ENCODE results near the gene SLC43A1.

The SLC43A1 gene

GRCh38 chr11:57529012-57529411 lies 13.5 kb upstream of the SLC43A1 start:
- DNase-seq (ENCODE audit: low read depth in 2 of 3, low spot score in 2 of 3) = no peak

GRCh38 chr11:57527056-57527631 lies 11.6 kb upstream of the SLC43A1 start:
- DNase-seq (ENCODE audit: low read depth in 2 of 3, low spot score in 2 of 3) = peak in 2 of 3 experiments; percentile 48 to 52

DNA sequence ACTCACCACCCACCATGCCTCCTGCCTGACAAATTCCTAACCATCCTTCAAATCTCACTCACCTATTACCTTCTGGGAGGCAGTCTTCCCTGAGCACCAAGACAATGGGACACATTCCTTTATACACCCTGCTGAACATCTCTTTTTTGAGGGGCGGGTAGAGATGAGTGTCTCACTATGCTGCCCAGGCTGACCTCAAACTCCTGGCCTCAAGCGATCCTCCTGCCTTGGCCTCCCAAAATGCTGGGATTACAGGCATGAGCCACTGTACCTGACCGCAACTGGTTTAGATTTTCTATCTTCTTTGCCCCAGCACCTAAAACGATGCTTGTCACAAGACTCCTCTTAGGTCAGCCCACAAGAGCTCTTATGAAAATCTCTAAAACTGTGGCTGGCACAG lies 7.9 kb upstream of the SLC43A1 start:
- DNase-seq (ENCODE audit: low read depth in 2 of 3, low spot score in 2 of 3) = no peak

DNA sequence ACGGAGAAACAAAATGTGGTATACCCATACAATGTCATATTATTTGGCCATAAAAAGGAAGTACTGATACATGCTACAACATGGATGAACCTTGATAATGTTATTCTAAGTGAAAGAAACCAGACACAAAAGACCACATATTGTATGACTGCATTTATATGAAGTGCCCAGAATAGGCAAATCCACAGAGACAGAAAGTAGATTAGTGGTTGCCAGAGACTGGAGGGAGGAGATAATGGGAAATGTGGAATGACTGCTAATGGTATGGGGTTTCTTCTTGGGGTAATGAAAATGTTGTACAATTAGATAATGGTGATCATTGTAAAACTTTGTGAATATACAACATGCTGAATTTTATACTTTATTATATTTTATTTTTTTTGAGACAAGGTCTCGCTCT lies 5.6 kb upstream of the SLC43A1 start:
- no peak for DNase-seq (ENCODE audit: low read depth in 2 of 3, low spot score in 2 of 3)

DNA sequence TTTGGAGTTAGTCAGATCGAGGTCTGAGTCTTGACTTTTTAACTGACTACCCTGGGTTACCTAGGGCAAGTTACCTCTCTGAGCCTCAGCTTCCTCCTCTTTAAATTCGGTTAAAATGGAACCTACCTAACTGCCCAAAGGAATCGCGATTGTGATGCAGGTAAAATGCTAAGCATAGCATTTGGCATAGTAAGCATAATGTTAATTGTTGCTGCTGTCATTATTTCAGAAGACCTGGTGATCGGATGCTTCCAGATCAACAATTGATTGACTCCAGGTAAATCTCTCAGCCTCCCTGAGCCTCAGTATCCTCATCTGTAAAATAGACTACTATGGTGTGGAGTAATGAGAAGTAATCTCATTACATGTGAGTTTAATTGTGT lies 550 bp upstream of the SLC43A1 start:
- no peak for DNase-seq (ENCODE audit: low read depth in 2 of 3, low spot score in 2 of 3)

GRCh38 chr11:57514538-57515331 lies 767 bp downstream of the SLC43A1 start:
- DNase-seq (ENCODE audit: low read depth in 2 of 3, low spot score in 2 of 3) = peak; percentile 15 to 49 (median 38)

GRCh38 chr11:57513911-57514537 lies 1.5 kb downstream of the SLC43A1 start:
- DNase-seq (ENCODE audit: low read depth in 2 of 3, low spot score in 2 of 3) = peak in 1 of 3 experiments; percentile 31

- no peak for DNase-seq (ENCODE audit: low read depth in 2 of 3, low spot score in 2 of 3)
Measured at GRCh38 chr11:57513452-57513795, 2.1 kb downstream of the SLC43A1 start.

DNA sequence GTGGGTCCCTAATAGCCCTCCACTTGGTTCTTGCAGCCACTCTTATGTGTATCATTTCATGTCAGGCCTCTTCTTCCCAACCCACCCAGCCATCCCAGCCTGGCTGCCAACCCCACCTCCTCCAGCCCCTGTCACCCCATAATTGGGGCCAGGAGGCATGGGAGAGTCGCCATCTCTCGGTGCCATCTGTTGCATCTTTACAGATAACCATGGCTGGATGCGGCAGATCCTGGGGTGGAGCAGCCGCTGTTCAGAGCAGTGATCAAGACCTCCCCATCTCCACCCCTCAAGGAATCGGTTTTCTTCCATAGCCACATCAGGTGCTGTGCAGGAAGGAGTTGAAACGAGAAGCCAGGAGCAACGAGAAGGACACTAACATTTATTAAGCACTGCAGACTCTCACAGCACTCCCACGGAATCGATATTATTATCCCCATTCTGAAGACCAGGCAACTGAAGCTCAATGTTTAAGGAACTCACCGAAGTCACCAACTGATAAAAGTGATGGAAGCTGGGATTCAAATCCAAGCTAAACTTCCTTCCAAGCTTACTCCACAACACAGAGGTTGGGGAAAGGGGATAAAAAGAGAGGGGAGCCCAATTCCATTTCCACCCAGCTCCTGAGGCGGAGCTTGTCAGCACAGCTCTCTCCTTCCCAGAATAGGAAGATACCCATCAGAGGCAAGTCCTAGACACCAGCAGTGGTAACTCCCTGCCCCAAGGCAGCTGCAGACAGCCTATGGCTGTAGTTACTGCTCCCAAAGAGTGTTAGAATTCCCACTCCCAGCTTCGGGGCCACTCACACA lies 2.7 kb downstream of the SLC43A1 start:
- DNase-seq (ENCODE audit: low read depth in 2 of 3, low spot score in 2 of 3) = no peak

DNA sequence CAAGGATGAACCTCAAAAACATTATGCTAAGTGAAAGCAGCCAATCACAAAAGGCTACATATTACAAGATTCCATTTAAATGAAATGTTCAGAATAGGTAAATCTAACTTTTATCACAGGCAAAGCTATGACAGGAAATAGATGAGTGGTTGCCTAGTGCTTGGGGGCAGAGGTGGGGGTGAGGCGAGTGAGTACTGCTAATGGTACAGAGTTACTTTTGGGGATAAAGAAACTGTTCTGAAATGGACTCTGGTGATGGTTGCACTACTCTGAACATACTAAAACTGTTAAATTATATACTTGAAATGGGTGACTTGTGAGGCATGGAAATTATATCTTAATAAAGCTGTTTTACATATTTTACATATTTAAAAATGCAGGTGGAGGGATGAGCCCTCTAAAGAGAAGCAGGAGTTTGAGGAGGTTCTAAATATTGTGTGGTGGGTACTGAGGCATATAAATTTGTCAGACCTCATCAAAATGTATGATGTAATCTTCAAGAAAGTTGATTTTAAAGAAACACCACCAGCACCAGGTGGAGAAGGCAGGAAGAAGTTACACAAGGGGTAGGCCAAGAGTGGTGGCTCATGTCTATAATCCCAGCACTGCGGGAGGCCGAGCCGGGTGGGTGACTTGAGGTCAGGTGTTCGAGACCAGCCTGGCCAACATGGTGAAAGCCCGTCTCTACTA lies 3.6 kb downstream of the SLC43A1 start:
- DNase-seq (ENCODE audit: low read depth in 2 of 3, low spot score in 2 of 3) = no peak

DNA sequence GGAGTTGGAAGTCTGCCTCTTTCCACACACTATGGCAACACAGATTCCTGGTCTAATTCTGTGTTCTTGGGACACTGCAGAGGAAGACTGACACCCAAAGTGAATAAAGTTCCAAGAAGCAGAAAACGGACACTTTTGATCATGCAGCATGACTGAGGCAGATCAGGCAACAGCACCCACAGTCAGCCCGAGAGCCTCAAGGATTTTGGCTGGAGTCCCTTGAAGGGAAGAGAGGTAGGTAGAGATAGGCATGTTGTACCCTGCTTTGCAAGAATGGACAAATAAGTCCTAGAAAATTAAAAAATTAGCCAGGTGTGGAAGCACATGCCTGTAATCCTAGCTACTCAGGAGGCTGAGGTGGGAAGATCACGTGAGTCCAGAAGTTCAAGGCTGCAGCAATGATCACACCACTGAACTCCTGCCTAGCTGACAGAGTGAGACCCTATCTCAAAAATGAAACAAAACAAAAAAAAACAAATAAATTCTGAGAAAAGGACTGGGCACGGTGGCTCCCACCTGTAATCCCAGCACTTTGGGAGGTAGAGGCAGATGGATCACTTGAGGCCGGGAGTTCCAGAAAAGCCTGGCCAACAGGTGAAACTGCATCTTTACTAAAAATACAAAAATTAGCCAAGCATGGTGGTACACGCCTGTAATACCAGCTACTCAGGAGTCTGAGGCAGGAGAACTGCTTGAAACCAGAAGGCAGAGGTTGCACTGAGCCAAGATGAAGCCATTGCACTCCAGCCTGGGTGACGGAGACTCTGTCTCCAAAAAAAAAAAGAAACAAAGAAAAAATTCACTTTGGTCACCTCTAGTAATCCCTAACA lies 6.9 kb downstream of the SLC43A1 start:
- DNase-seq (ENCODE audit: low read depth in 2 of 3, low spot score in 2 of 3) = no peak

GRCh38 chr11:57506522-57506921 lies 9.0 kb downstream of the SLC43A1 start:
- DNase-seq (ENCODE audit: low read depth in 2 of 3, low spot score in 2 of 3) = no peak

- no peak for DNase-seq (ENCODE audit: low read depth in 2 of 3, low spot score in 2 of 3)
Measured at GRCh38 chr11:57504511-57504910, 11.0 kb downstream of the SLC43A1 start.

- no peak for DNase-seq (ENCODE audit: low read depth in 2 of 3, low spot score in 2 of 3)
Measured at GRCh38 chr11:57502870-57503269, 12.6 kb downstream of the SLC43A1 start.

DNA sequence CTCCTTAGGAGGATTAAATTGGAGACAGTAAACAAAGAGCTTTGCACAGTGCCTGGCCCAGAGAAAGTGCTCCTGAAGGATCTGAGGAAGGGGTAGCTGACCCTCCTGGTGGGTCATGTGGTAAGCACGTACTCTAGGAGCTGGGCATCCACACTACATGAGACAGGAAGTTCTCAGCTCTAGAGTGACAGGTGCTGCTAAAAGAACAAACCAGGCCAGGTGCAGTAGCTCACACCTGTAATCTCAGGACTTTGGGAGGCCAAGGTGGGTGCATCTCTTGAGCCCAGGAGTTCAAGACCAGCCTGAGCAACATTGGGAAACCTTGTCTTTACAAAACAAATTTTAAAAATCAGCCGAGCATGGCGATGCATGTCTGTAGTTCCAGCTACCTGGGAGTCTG lies 13.1 kb downstream of the SLC43A1 start:
- DNase-seq (ENCODE audit: low read depth in 2 of 3, low spot score in 2 of 3) = no peak

DNA sequence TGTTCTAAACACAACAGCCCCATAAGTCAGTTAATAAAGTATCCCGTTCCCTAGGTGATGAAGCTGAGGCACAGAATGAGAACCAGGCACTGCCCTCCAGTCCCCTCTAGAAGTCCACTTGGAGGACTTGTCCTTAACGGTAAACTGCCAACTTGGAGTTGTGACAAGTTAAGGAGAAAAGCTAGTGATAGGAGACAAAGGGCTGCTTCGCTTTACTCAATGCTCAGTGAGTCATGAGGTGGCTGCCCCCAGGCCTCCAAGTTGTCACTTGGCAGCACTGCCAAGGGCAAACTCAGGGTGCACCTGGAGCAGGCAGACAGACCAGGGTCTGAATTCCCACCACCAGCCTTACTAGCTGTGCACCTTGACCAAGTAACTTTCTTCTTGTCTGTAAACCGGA lies 13.5 kb downstream of the SLC43A1 start:
- no peak for DNase-seq (ENCODE audit: low read depth in 2 of 3, low spot score in 2 of 3)

DNA sequence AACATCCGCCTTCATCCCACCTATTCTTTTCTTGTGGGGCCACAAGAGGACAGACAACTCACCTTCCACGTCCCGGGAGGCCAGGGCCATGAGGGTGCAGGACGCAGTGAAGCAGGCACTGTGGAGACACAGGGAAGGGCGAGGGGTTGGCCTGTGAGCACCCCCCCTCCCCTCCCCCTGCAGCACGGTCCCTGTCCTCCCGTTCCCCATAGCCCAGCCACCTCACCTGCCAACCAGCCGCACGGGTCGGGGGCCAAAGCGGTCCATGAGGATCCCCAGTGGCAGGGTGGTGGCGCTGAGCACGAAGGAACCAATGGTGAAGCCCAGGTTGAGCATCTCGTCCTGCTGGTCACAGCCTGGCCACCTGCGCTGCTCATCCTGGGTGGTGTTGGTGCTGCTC lies 14.6 kb downstream of the SLC43A1 start:
- no peak for DNase-seq (ENCODE audit: low read depth in 2 of 3, low spot score in 2 of 3)

DNA sequence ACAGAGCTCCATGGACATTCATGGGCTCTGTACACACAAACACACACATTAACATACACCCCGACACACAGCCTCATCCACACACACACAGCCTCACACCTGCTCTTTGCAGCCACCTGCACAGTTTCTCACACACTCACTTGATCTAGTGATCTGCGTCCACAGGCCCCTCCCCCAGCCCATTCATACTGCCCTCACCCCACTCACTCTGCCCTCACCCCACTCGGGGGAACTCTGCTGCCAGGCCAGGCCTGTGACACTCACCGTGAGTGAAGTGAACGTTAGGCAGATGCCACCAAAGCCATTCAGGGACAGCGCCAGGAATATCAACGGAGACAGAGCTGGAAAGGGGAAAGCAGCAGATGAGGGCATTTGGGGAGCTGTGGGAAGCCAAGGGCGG lies 15.0 kb downstream of the SLC43A1 start:
- DNase-seq (ENCODE audit: low read depth in 2 of 3, low spot score in 2 of 3) = no peak

GRCh38 chr11:57499983-57500461 lies 15.5 kb downstream of the SLC43A1 start:
- DNase-seq (ENCODE audit: low read depth in 2 of 3, low spot score in 2 of 3) = no peak

GRCh38 chr11:57499413-57499982 lies 16.0 kb downstream of the SLC43A1 start:
- DNase-seq (ENCODE audit: low read depth in 2 of 3, low spot score in 2 of 3) = no peak

All from activated CD8-positive, alpha-beta memory T cell treated with anti-CD3 and anti-CD28 coated beads for 48 hours (primary cell).